Natural killer cell (primary cell): ENCODE measurements around the gene FMN1. TPM values are rescaled to one million over a fixed set of nuclear protein-coding genes. Genes with fewer than 3 reads are reported as not detected.

ENCODE experiments used
- ATAC-seq, 3 donors: fragments of 150-1000 bp in 2 of 3; fragments of 200-7000 bp in 1 of 3; cut with Tn5 transposase; 1 replicate in 1 of 3; 2 replicates in 2 of 3; pipeline ENCODE4 v1.10.0; 2021; ENCODE audit warnings: mild to moderate bottlenecking in 2 of 3, moderate library complexity in 2 of 3
- DNase-seq, 2 donors: peaks; one replicate each; pipeline versions ENCODE4 v3.0.0 to v3.0.0-alpha.2; 2013 to 2021; ENCODE audit warnings: mixed read lengths in 1 of 2
- H3K27ac ChIP-seq: one replicate; pipeline ENCODE4 v1.5.1; 2013; ENCODE audit warnings: mild to moderate bottlenecking, low read length
- H3K27me3 ChIP-seq: one replicate; pipeline ENCODE4 v1.6.1; 2013; ENCODE audit warnings: low read length; ENCODE audit not compliant: control insufficient read depth, insufficient read depth
- H3K36me3 ChIP-seq: one replicate; pipeline ENCODE4 v1.6.1; 2013; ENCODE audit warnings: low read length; ENCODE audit not compliant: control insufficient read depth, insufficient read depth
- H3K4me1 ChIP-seq: one replicate; pipeline ENCODE4 v1.6.1; 2013; ENCODE audit warnings: low read length; ENCODE audit not compliant: control insufficient read depth, insufficient read depth
- H3K4me3 ChIP-seq: one replicate; pipeline ENCODE4 v1.5.1; 2013; ENCODE audit warnings: low read length
- H3K9me3 ChIP-seq: one replicate; pipeline ENCODE4 v1.6.1; 2013; ENCODE audit warnings: low read length; ENCODE audit not compliant: control insufficient read depth, insufficient read depth
- H3K27ac Mint-ChIP-seq, 2 donors: one replicate each; pipeline ENCODE4 v1.8.0; 2022; ENCODE audit warnings: mild to moderate bottlenecking in 2 of 2, mixed read lengths in 2 of 2, moderate library complexity in 1 of 2
- H3K27me3 Mint-ChIP-seq, 2 donors: one replicate each; pipeline ENCODE4 v1.8.0; 2022; ENCODE audit warnings: low read depth in 2 of 2, mixed read lengths in 2 of 2
- H3K36me3 Mint-ChIP-seq: one replicate; pipeline ENCODE4 v1.8.0; 2022; ENCODE audit warnings: mixed read lengths
- H3K4me1 Mint-ChIP-seq, 2 donors: one replicate each; pipeline ENCODE4 v1.8.0; 2022; ENCODE audit warnings: mixed read lengths in 2 of 2
- H3K4me3 Mint-ChIP-seq: one replicate; pipeline ENCODE4 v1.8.0; 2022; ENCODE audit warnings: mild to moderate bottlenecking, moderate library complexity, mixed read lengths
- H3K9me3 Mint-ChIP-seq, 2 donors: one replicate each; pipeline ENCODE4 v1.8.0; 2022; ENCODE audit warnings: mixed read lengths in 2 of 2
- WGBS: methylation state at CpG from one replicate; pipeline ENCODE4 v1.1.7; 2013; ENCODE audit warnings: missing lambda C conversion rate; ENCODE audit not compliant: insufficient coverage; 5-methylcytosine and 5-hydroxymethylcytosine counted together
- intact Hi-C: fragments of 100-400 bp; cut with micrococcal nuclease; formaldehyde crosslinking; loops from one replicate; pipeline ENCODE4 v1.14.2; 2022
- total RNA-seq, 4 donors: library from RNA; stranded (reverse); fragments of 120-200 nt in 1 of 4; gene quantifications; one replicate each; pipeline versions ENCODE4 v1.2.3 to v1.2.4, GENCODE V29; 2013 to 2022
- TF ChIP-seq, protein P1 (sequence below): fragments of 200-600 bp; IDR thresholded peaks from one replicate; pipeline ENCODE4 v1.8.0; 2022; ENCODE audit warnings: antibody characterized with exemption

FMN1 gene
- total RNA-seq, 3 donors from 2014 or later (not counting 1 experiment from before 2014, with no cell fraction given): 2.0 to 19.2 (median 2.2) TPM

- TF ChIP-seq, protein P1, sequence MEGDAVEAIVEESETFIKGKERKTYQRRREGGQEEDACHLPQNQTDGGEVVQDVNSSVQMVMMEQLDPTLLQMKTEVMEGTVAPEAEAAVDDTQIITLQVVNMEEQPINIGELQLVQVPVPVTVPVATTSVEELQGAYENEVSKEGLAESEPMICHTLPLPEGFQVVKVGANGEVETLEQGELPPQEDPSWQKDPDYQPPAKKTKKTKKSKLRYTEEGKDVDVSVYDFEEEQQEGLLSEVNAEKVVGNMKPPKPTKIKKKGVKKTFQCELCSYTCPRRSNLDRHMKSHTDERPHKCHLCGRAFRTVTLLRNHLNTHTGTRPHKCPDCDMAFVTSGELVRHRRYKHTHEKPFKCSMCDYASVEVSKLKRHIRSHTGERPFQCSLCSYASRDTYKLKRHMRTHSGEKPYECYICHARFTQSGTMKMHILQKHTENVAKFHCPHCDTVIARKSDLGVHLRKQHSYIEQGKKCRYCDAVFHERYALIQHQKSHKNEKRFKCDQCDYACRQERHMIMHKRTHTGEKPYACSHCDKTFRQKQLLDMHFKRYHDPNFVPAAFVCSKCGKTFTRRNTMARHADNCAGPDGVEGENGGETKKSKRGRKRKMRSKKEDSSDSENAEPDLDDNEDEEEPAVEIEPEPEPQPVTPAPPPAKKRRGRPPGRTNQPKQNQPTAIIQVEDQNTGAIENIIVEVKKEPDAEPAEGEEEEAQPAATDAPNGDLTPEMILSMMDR: no peak
- Mint-ChIP-seq H3K27ac (no peak overlapping the region), H3K4me1 (no peaks in the 10 kb centered on the region), H3K4me3 (no peak overlapping the region), H3K36me3 (no peaks in the 10 kb centered on the region), H3K27me3 (peaks cover 9 to 56% of the 10 kb centered on the region in 2 donors), H3K9me3 (no peaks in the 10 kb centered on the region)
- Histone ChIP-seq H3K9me3 (no peaks in the 10 kb centered on the region), H3K27me3 (no peaks in the 10 kb centered on the region), H3K27ac (no peak overlapping the region), H3K36me3 (no peaks in the 10 kb centered on the region), H3K4me3 (no peak overlapping the region), H3K4me1 (no peaks in the 10 kb centered on the region)
- no peak for DNase-seq
- intact Hi-C loops: no loop called here
- 77% methylated on average over 4 of the region's 5 CpGs for whole genome bisulfite sequencing
- no peak for ATAC-seq
Measured at GRCh38 chr15:32743411-32744140, 450.9 kb downstream of the FMN1 start.

- intact Hi-C loops: no loop called here
Measured at GRCh38 chr15:32739522-32740063, 454.9 kb downstream of the FMN1 start.

DNA sequence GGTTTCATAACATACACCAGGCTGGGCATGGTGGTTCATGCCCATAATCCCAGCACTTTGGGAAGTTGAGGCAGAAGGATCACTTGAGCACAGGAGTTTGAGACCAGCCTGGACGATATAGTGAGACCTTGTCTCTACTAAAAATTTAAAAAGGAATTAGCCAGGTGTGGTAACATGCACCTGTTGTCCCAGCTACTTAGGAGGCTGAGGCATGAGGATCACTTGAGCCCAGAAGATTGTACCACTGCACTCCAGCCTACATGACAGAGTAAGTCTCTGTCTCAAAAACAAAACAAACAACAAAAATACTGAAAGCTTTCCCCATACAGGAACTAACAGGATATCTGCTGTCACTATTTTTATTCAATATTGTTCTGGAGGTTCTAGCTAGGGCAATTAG, 455.8 kb downstream of the FMN1 start:
- no peak for ATAC-seq

More at GRCh38 chr15:32739522-32740063, 454.9 kb downstream of the FMN1 start:
- TF ChIP-seq, protein P1: no peak
- H3K4me1 Mint-ChIP-seq: no peaks in the 10 kb centered on the region
- no peaks in the 10 kb centered on the region for H3K4me1 ChIP-seq
- no peaks in the 10 kb centered on the region for H3K9me3 Mint-ChIP-seq
- H3K9me3 ChIP-seq: no peaks in the 10 kb centered on the region
- H3K27ac Mint-ChIP-seq: no peak overlapping the region
- DNase-seq: no peak
- H3K4me3 ChIP-seq: no peak overlapping the region
- no peaks in the 10 kb centered on the region for H3K36me3 ChIP-seq
- no peak for ATAC-seq
- no peaks in the 10 kb centered on the region for H3K36me3 Mint-ChIP-seq
- H3K27me3 ChIP-seq: no peaks in the 10 kb centered on the region
- 100% methylated on average over 1 of the region's 1 CpG for WGBS
- no peak overlapping the region for H3K4me3 Mint-ChIP-seq
- peaks cover 15 to 73% of the 10 kb centered on the region in 2 donors for H3K27me3 Mint-ChIP-seq
- H3K27ac ChIP-seq: no peak overlapping the region

More for the DNA sequence above, 455.8 kb downstream of the FMN1 start:
- no peaks in the 10 kb centered on the region for H3K4me1 Mint-ChIP-seq
- no peaks in the 10 kb centered on the region for H3K9me3 ChIP-seq
- no peak overlapping the region for H3K4me3 Mint-ChIP-seq
- no peaks in the 10 kb centered on the region for H3K36me3 Mint-ChIP-seq
- peaks cover 18 to 79% of the 10 kb centered on the region in 2 donors for H3K27me3 Mint-ChIP-seq
- no peaks in the 10 kb centered on the region for H3K36me3 ChIP-seq
- TF ChIP-seq, protein P1: no peak
- no peaks in the 10 kb centered on the region for H3K27me3 ChIP-seq
- no peak overlapping the region for H3K4me3 ChIP-seq
- intact Hi-C loops: no loop called here
- 90% methylated on average over 1 of the region's 1 CpG for WGBS
- DNase-seq: no peak
- H3K9me3 Mint-ChIP-seq: no peaks in the 10 kb centered on the region
- H3K27ac ChIP-seq: no peak overlapping the region
- no peak overlapping the region for H3K27ac Mint-ChIP-seq
- no peaks in the 10 kb centered on the region for H3K4me1 ChIP-seq
